GM12878 (cell line): Measurements from ENCODE around the gene TMEM61. TPM values are rescaled to one million over a fixed set of nuclear protein-coding genes. Genes with fewer than 3 reads are reported as not detected.

ENCODE experiments used
- ATAC-seq: fragments of 200-7000 bp; cut with Tn5 transposase; 3 replicates; pipeline ENCODE4 v1.9.1; 2020; ENCODE audit warnings: mild to moderate bottlenecking, moderate library complexity
- BruUV-seq: library from RNA; stranded (reverse); fragments of 400-500 nt; replicated peaks from 2 replicates; lab custom pipeline; 2021; lab: Mats Ljungman, UMichigan
- CTCF ChIA-PET: fragments of 300-600 bp; sonication (Branson Sonifier 250); formaldehyde crosslinking; extraction: SDS; loops from one replicate; lab custom pipeline; 2021; ENCODE audit warnings: inconsistent platforms; lab: Yijun Ruan, JAX
- POLR2A ChIA-PET: fragments of 350-600 bp; formaldehyde crosslinking; extraction: SDS; loops from one replicate; lab custom pipeline; 2021; ENCODE audit warnings: inconsistent platforms; lab: Charles Lee
- RAD21 ChIA-PET: fragments of 300-600 bp; sonication (Branson Sonifier 250); formaldehyde crosslinking; loops from one replicate; lab custom pipeline; 2023; ENCODE audit warnings: antibody characterized with exemption; ENCODE audit not compliant: unreplicated experiment; lab: Charles Lee
- SMC1A ChIA-PET: fragments of 300-600 bp; sonication (Branson Sonifier 250); formaldehyde crosslinking; loops from one replicate; lab custom pipeline; 2023; ENCODE audit not compliant: unreplicated experiment, uncharacterized antibody; lab: Charles Lee
- DNase-seq: peaks from one replicate; pipeline ENCODE4 v3.0.0-alpha.2; 2011; ENCODE audit warnings: low read depth, low spot score
- FAIRE-seq: peaks from 3 replicates; lab custom pipeline; 2011; peaks lifted over from hg19 to GRCh38; lab: Jason Lieb, UNC
- H2AFZ ChIP-seq: 2 replicates; pipeline ENCODE4 v1.6.0; 2011; ENCODE audit warnings: low read depth, low read length, control low read depth; ENCODE audit not compliant: control insufficient read depth
- H3K27ac ChIP-seq: 2 replicates; pipeline ENCODE4 v1.5.1; 2011; ENCODE audit warnings: control low read depth; ENCODE audit not compliant: control insufficient read depth, insufficient read depth
- H3K27me3 ChIP-seq, 2 experiments: replicated peaks in 1 of 2; 2 replicates each; pipeline versions ENCODE4 v1.6.0 to v1.6.1; 2011; ENCODE audit warnings: low read length in 1 of 2; ENCODE audit not compliant: control insufficient read depth in 2 of 2, insufficient read depth in 2 of 2
- H3K36me3 ChIP-seq, 2 experiments: 2 replicates each; pipeline ENCODE4 v1.5.1; 2011; ENCODE audit warnings: low read length in 1 of 2; ENCODE audit not compliant: control insufficient read depth in 2 of 2, insufficient read depth in 2 of 2
- H3K4me1 ChIP-seq: 2 replicates; pipeline ENCODE4 v1.6.1; 2011; ENCODE audit warnings: mild to moderate bottlenecking, low read length, moderate library complexity, mixed read lengths; ENCODE audit not compliant: control insufficient read depth, insufficient read depth
- H3K4me2 ChIP-seq: 2 replicates; pipeline ENCODE4 v1.6.0; 2011; ENCODE audit warnings: control low read depth; ENCODE audit not compliant: control insufficient read depth, insufficient read depth
- H3K4me3 ChIP-seq: fragments of 200-600 bp; sonication (generic); 2 replicates; pipeline ENCODE4 v1.5.1; 2016
- H3K79me2 ChIP-seq: 2 replicates; pipeline ENCODE4 v1.6.0; 2011; ENCODE audit warnings: low read length; ENCODE audit not compliant: control insufficient read depth, insufficient read depth
- H3K9ac ChIP-seq: 2 replicates; pipeline ENCODE4 v1.8.0; 2011; ENCODE audit warnings: low read length, control low read depth, mixed read lengths; ENCODE audit not compliant: control insufficient read depth, insufficient read depth
- H3K9me3 ChIP-seq: replicated peaks from 3 replicates; pipeline ENCODE4 v1.5.1; 2011; ENCODE audit warnings: mild to moderate bottlenecking, low read length; ENCODE audit not compliant: control insufficient read depth, insufficient read depth
- H4K20me1 ChIP-seq: 2 replicates; pipeline ENCODE4 v1.6.0; 2011; ENCODE audit not compliant: control insufficient read depth, insufficient read depth
- BCLAF1 ChIP-seq: fragments of 450-650 bp; IDR thresholded peaks from 2 replicates; pipeline ENCODE4 v1.6.1; 2017; ENCODE audit warnings: antibody characterized with exemption, mild to moderate bottlenecking, moderate library complexity
- JUND ChIP-seq: IDR thresholded peaks from 2 replicates; pipeline ENCODE4 v1.6.1; 2012; ENCODE audit warnings: low read depth, mild to moderate bottlenecking, low read length, improper control_type of control experiment, moderate library complexity
- LARP7 ChIP-seq: fragments of 450-650 bp; IDR thresholded peaks from 2 replicates; pipeline ENCODE4 v1.6.1; 2017; ENCODE audit warnings: mild to moderate bottlenecking
- ZSCAN29 ChIP-seq: fragments of 450-650 bp; IDR thresholded peaks from 2 replicates; pipeline ENCODE4 v1.6.1; 2017; ENCODE audit warnings: mild to moderate bottlenecking, moderate library complexity
- WGBS: methylation state at CpG from one replicate; pipeline ENCODE4 v1.1.6; 2016; ENCODE audit warnings: low lambda C conversion rate; ENCODE audit not compliant: insufficient replicate concordance, insufficient coverage; ENCODE audit errors: missing lambda C conversion rate; 5-methylcytosine and 5-hydroxymethylcytosine counted together
- in situ Hi-C: fragments of 300-500 bp; cut with MboI; formaldehyde crosslinking; loops from 9 replicates; pipeline ENCODE4 v1.14.3; 2018; ENCODE audit warnings: mixed read lengths
- intact Hi-C: fragments of 100-400 bp; cut with micrococcal nuclease; formaldehyde crosslinking; loops from one replicate; pipeline ENCODE4 v1.14.2; 2022; ENCODE audit not compliant: unreplicated experiment
- polyA plus RNA-seq, 11 experiments: library from polyadenylated mRNA; depleted of rRNA in 4 of 11; unstranded in 6 of 11; stranded (reverse) in 5 of 11; fragments of >200 nt; fragmentation: Nextera tagmentation in 4 of 11; fragmentation: Illumina TruSeq in 1 of 11; extraction: Ambion mirVana in 4 of 11; extraction: Trizol in 1 of 11; gene quantifications; 1 replicate in 1 of 11; 2 replicates in 10 of 11; pipeline versions ENCODE4 v1.2.1 to v1.2.3, GENCODE V29; 2011 to 2016; ENCODE audit warnings: inconsistent platforms in 2 of 11, missing spikeins in 2 of 11, low read depth in 1 of 11
- total RNA-seq, 4 experiments: library from RNA; depleted of rRNA in 3 of 4; stranded (reverse); fragments of >200 nt in 3 of 4; fragmentation: Illumina TruSeq in 1 of 4; extraction: Trizol in 1 of 4; gene quantifications; 2 replicates each; pipeline versions ENCODE4 v1.2.1 to v1.2.3, GENCODE V29; 2013 to 2021

Gene TMEM61
- total and polyA plus RNA-seq, 10 of the 15 experiments (the other 5 are each of a cell fraction or from before 2014, with no cell fraction given) = not detected

DNA sequence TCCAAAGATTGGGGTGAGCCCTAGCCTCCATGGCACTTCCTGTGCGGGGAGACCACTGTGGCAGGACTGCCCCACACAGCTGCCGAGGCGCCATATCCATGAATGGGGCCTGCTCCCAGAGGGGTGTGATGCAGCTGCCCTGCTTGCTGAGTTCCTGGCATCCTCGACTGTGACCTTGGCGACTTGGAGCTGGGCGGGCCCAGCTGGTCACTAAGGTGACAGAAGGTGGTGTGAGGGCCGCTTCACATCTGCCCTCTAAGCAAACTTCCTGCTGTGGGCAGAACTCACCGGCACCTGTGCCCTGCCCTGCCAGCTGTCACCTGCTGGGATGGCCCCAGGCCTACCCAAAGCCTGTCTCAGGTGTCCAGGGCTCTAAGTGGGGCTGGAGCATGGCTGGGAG is 9.0 kb downstream of the TMEM61 start:
- DNase-seq (no peak), ATAC-seq (no peak), FAIRE-seq (no peak)
- no peaks in the 10 kb centered on the region for H3K79me2 ChIP-seq
- RAD21 ChIA-PET = interaction anchor here (0.9 to 1.5 kb wide), 4 partner anchors 33 to 54 kb away, joined by 3 to 7 read pairs (median 4); no protein-coding TSS in a partner anchor
- BruUV-seq = no TSS peak
- H2AFZ ChIP-seq = no peak overlapping the region
- in situ Hi-C loops = no loop called here
- 45% methylated on average over 8 of the region's 8 CpGs for WGBS
- H4K20me1 ChIP-seq = no peaks in the 10 kb centered on the region
- intact Hi-C loops = no loop called here
- H3K4me1 ChIP-seq = no peaks in the 10 kb centered on the region
- no peaks in the 10 kb centered on the region for H3K36me3 ChIP-seq
- no peak overlapping the region for H3K27ac ChIP-seq
- H3K9ac ChIP-seq = no peak overlapping the region
- CTCF ChIA-PET = interaction anchor here (1.1 to 19.5 kb wide), 2 partner anchors 33 to 41 kb away, joined by 5 to 436 read pairs; no protein-coding TSS in a partner anchor
- no peak overlapping the region for H3K4me3 ChIP-seq
- SMC1A ChIA-PET = interaction anchor here (0.9 to 2.0 kb wide), 3 partner anchors 39 to 45 kb away, joined by 3 to 6 read pairs (median 4); no protein-coding TSS in a partner anchor
- H3K9me3 ChIP-seq = no peaks in the 10 kb centered on the region
- H3K4me2 ChIP-seq = no peak overlapping the region
- POLR2A ChIA-PET = interaction anchor here (1.1 to 1.3 kb wide), 2 partner anchors 33 to 40 kb away, joined by 3 to 4 read pairs; no protein-coding TSS in a partner anchor
- TF ChIP-seq BCLAF1 (no peak), LARP7 (no peak), ZSCAN29 (no peak), JUND (no peak)
- no peaks in the 10 kb centered on the region; a peak in 2 of 4 replicates for H3K27me3 ChIP-seq
